Measurements from ENCODE around the gene EMSY.

Gene EMSY

DNA sequence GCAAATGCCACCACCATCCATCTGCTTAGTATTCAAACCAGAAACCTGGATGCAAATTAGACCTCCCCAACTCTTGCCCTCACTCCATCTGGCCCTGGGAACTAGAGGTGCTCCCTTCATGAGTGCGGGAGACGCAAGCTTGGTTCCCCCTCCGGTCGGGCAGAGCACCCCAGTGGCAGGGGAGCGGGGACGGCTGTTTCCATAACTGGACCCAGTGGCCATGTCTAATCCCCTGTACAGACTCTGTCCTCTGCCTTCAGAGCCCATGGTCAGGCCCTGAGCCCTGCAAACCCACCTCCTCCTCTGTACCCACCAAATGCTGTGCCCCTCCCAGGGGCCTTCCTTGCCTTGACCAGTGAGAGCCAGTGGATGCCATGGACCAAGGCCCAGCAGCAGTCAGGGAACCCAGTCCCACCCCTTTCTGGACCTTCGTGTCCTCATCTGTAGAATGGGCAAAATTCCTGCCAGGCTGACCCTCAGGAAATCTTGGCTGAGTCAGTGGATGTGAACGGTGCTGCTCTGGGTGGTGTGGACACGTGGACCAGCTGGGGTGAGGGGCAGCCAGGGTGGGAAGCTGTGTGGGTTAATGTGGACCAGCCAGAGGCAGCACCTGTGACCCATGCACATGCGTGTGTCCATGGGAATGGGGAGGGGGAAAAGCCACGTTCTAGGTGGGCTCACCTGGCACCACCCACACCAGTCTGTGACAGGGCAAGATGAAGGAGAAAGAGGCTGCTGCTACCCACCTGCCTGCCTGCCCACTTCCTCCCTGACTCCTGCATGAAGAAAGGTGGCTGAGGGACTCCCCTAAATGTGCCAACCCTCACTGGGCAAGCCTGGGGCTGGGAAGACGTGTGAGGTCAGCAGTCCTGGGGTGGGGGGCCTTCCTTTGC is 153.0 kb downstream of the EMSY start:
- no peak for DNase-seq

DNA sequence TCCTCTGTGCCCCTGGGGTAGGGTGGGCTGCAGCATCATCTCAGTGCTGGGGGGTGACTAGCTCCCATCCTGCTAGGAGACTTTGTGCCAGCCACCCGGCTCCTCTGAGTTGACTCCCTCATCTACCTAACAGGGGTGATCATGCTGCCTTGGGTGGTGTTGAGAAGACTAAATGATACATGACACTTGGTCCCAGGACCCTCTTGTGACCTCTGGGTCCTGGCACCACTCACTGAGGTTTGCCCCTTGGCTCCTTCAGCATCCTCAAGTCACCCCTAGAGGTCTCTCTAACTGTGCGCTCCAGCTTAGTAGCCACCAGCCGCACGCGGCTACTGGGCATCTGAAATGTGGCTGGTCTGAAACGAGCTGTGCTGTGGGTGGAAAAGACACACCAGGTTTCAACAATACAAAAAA is 153.6 kb downstream of the EMSY start:
- DNase-seq = no peak

DNA sequence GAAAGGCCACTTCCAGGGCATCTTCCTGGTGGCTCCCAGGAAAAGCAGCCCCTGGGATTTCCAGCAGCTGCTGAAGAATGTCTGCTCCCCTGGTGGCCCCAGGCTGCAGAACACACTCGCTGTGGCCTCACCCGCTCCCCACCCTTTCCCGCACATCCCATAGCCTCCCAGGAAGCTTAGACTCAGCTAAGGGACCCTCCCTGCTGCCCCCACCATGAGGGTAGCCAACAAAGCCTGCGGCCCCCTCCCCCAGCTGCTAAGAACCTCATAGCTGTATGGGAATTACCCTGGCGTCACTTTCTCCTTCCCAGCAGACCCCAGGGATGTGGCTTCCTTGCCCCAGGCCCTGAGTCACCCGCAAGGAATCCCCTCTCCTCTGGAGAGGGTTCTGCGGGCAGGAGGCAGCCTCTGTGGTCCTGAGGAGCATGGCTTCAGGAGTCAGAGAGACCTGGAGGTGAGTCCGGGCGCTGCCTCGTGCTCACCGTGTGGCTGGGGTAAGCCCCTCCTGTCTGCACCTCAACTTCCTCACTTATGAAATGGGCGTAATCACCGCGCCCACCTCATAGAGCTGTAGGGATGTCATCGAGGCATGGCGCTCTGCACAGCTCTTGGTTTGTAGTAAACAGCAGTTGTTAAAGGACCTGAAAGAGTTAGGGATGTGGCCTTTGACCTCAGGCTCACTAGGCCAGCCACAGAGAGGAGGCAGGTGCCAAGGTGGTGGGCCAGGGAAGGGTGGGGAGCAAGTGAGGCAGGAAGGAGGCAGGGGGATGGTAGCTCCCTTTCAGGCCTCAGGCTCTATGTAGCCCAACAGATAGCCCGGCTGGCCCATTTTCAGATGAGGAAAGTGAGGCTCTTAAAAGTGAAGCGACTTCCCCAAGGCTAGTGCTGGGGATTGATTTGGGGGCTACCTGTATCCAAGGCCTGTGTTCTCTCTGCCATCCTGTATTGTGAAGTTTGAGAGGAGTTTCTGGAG is 154.5 kb downstream of the EMSY start:
- DNase-seq = no peak

DNA sequence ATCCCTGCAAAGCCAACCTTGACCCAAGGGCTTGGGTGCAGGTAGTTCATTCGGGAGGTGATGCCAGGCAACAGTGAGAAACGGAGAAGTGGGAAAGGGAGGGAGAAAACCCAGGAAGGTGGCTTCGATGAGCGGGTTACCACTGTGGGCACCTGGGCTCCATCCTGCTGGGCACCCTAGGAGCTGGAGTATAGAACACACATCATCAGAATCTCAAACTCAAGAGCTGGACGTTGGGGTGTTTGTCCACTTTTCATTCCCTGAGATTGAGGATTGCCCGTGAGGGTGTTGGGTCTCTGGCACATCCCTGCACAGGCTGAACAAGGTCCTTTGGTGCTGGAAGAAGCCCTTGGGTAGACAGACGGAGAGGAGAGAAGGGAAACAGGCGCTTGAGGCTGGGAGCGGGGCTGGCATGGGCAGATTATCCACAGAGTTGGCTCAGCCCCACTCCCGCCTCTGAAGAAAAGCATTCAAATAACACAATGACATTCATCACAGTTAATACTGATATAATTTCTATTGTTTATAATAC is 155.4 kb downstream of the EMSY start:
- no peak for DNase-seq

DNA sequence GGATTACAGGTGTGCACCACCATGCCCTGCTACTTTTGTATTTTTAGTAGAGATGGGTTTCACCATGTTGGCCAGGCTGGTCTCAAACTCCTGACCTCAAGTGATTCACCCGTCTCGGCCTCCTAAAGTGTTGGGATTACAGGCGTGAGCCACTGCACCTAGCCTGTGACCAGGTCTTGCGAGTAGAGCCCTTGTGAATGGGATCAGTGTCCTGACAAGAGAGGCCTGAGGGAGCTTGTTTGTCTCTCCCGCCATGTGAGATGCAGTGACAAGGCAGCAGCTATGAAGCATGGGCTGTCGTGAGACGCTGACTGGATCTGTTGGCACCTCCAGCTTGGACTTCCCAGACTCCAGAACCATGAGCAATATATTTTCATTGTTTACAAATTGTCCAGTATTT is 156.5 kb downstream of the EMSY start:
- no peak for DNase-seq

DNA sequence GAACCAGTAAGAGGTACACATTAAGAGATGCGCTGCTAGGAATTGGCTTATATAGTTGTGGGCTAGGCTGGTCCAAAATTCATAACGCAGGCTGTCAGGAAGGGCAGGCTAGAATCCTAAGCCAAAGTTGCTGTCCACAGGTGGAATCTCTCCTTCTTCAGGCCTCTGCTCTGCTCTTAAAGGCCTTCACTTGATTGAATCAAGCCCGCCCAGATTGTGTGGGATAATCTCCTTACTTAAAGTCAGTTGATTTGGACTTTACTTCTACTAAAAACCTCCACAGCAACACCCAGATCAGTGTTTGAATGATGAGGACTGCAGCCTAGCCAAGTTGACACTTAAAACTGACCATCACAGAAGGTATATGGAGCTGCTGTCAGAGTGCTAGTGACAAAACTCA is 156.9 kb downstream of the EMSY start:
- no peak for DNase-seq

DNA sequence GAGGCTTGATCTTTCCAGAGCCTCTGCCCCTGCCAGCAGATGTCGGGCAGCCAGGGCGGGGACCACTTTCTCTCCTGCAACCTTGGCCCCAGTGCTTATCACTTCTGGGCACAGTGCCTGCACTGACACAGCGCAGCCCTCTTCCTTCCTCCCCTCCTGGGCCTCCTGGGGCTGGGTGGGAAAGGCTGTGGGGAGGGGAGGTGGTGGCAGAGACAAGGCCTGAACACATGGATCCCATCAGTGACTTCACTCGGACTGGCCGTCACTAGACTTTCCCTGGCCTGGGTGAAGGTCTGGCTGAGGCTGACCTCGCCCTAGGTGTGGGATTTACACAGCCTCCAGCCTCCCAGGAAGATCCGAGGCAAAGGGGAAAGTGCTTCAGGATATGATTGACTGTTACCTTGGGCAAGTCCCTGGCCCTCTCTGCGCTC is 157.6 kb downstream of the EMSY start:
- DNase-seq = no peak

All from stimulated activated CD4-positive, alpha-beta T cell treated with anti-CD3 and anti-CD28 coated beads, Interleukin-4, amount 100 ng/mL, for 4 hours (primary cell).